ENCODE data around the gene RBMS1. TPM values are rescaled to one million over a fixed set of nuclear protein-coding genes. Genes with fewer than 3 reads are reported as not detected.

Gene RBMS1
- total RNA-seq, 1 donor: 111 TPM

DNA sequence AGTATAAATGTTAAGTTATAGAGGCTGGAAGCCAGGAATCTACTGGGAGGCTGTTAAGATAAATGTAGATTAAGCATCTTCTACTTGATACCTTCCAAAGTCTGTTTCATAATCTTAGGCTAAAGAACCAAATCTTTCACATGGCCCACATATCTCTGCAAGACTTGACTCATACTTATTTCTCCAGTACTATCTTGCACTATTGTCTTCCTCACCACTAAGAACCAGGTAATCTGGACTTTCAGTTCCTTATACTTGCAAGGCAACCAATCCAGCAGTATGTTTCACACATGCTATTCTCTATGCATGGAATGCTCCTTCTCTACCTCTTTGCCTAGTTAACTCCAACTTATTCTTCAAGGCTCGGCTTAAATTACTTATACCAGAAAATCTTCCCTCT, 62.2 kb downstream of the RBMS1 start:
- no peaks in the 10 kb centered on the region for H3K27me3 ChIP-seq (ENCODE audit: insufficient read depth, low read length)
- H3K4me1 ChIP-seq (ENCODE audit: insufficient read depth, low read length): peaks cover 45% of the 10 kb centered on the region
- H3K79me2 ChIP-seq (ENCODE audit: insufficient read depth, low read length): peaks cover 47% of the 10 kb centered on the region
- H3K4me2 ChIP-seq (ENCODE audit: insufficient read depth, low read length): no peak overlapping the region
- no peak overlapping the region for H3K4me3 ChIP-seq (ENCODE audit: insufficient read depth, low read length)
- H3K9me3 ChIP-seq (ENCODE audit: low read depth, low read length): no peaks in the 10 kb centered on the region
- no peak overlapping the region for H2AFZ ChIP-seq (ENCODE audit: low read length)
- DNase-seq (ENCODE audit: insufficient read length, low spot score, missing footprints): no peak
- no peak overlapping the region for H3K27ac ChIP-seq (ENCODE audit: low read depth, low read length)
- TF ChIP-seq, protein P1, sequence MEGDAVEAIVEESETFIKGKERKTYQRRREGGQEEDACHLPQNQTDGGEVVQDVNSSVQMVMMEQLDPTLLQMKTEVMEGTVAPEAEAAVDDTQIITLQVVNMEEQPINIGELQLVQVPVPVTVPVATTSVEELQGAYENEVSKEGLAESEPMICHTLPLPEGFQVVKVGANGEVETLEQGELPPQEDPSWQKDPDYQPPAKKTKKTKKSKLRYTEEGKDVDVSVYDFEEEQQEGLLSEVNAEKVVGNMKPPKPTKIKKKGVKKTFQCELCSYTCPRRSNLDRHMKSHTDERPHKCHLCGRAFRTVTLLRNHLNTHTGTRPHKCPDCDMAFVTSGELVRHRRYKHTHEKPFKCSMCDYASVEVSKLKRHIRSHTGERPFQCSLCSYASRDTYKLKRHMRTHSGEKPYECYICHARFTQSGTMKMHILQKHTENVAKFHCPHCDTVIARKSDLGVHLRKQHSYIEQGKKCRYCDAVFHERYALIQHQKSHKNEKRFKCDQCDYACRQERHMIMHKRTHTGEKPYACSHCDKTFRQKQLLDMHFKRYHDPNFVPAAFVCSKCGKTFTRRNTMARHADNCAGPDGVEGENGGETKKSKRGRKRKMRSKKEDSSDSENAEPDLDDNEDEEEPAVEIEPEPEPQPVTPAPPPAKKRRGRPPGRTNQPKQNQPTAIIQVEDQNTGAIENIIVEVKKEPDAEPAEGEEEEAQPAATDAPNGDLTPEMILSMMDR (IDR thresholded peaks at IDR 0.05; ENCODE audit: extremely low read depth, low read depth, low read length): no peak
- H3K36me3 ChIP-seq (ENCODE audit: insufficient read depth, low read length): peaks cover 11% of the 10 kb centered on the region
- peaks cover 6% of the 10 kb centered on the region for H4K20me1 ChIP-seq (ENCODE audit: insufficient read depth, low read length)

DNA sequence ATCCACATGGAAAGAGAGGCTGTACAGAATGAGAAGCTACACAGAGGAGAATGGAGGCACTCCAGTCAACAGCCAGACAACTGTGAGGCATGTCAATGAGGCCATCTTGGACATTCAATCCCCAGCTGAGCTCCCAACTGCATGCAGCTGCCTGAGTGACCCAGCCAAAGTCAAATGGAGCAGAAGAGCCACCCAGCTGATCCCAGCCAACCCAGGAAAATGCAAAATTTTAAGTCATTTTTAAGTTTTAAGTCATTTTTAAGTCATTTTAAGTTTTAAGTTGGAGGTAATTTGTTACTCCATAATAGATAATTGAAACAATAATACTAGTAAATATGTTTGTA, 63.6 kb downstream of the RBMS1 start:
- Histone ChIP-seq H3K27me3 (ENCODE audit: insufficient read depth, low read length) (no peaks in the 10 kb centered on the region), H3K79me2 (ENCODE audit: insufficient read depth, low read length) (peaks cover 39% of the 10 kb centered on the region), H3K9me3 (ENCODE audit: low read depth, low read length) (no peaks in the 10 kb centered on the region), H2AFZ (ENCODE audit: low read length) (no peak overlapping the region), H3K36me3 (ENCODE audit: insufficient read depth, low read length) (peaks cover 11% of the 10 kb centered on the region), H3K4me2 (ENCODE audit: insufficient read depth, low read length) (no peak overlapping the region), H3K27ac (ENCODE audit: low read depth, low read length) (no peak overlapping the region), H3K4me1 (ENCODE audit: insufficient read depth, low read length) (peaks cover 52% of the 10 kb centered on the region), H3K4me3 (ENCODE audit: insufficient read depth, low read length) (no peak overlapping the region), H4K20me1 (ENCODE audit: insufficient read depth, low read length) (peaks cover 6% of the 10 kb centered on the region)
- no peak for DNase-seq (ENCODE audit: insufficient read length, low spot score, missing footprints)
- TF ChIP-seq, protein P1 (IDR thresholded peaks at IDR 0.05; ENCODE audit: extremely low read depth, low read depth, low read length): no peak

DNA sequence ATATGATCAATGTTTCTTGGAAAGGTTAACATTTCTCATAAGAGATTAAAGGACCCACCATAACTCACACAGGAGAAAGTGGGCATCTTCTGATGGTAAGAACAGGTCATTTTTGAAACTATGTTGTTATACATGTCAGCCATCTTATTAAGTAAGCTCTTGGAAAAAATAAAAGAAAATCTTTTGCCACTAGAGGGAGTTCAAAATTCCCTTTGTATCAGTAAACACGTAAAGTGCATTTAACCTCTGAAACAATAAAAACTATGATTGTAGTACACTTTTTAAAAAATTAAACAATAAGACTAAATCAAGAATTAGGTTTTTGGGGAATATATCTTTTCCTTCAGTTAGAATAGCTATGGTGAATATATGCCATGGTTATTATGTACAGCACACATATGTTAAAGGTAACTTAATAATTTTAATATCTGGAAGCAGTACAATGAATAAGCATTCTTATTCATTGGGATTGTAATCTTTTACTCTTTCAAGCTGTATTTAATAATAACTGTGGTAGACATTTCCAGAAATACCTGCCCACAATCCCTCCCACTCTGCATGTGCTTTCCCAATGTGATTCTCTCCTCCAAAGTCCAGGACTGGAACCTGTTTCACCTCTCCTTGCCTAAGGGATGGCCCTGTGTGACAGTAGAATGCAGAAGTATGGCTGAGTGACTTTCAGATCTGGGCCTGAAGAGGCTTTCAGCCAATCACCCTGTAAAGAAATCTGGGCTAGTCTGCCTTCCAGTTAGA, 64.2 kb downstream of the RBMS1 start:
- peaks cover 37% of the 10 kb centered on the region for H3K79me2 ChIP-seq (ENCODE audit: insufficient read depth, low read length)

DNA sequence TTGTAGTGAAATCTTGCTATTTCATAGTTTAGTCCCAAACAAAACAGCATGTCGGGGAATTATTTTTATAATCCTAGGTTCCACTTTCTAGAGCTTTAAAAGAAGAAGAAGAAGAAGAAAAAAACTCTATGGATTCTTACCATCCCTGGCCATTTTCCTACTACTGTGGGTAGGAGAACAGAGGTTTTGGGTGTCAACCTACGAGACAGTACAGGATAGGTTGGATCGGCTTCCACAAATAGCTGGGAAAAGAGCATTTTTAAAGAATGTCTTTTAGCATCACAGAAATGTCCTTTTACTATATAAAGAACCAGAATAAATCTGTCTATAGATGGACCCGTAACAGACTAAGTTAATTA, 65.2 kb downstream of the RBMS1 start:
- Histone ChIP-seq H2AFZ (ENCODE audit: low read length) (no peak overlapping the region), H3K27ac (ENCODE audit: low read depth, low read length) (peak overlapping the region; percentile 88), H3K4me1 (ENCODE audit: insufficient read depth, low read length) (peaks cover 41% of the 10 kb centered on the region), H4K20me1 (ENCODE audit: insufficient read depth, low read length) (peaks cover 4% of the 10 kb centered on the region), H3K27me3 (ENCODE audit: insufficient read depth, low read length) (no peaks in the 10 kb centered on the region), H3K79me2 (ENCODE audit: insufficient read depth, low read length) (peaks cover 40% of the 10 kb centered on the region), H3K4me2 (ENCODE audit: insufficient read depth, low read length) (peak overlapping the region; percentile 82), H3K9me3 (ENCODE audit: low read depth, low read length) (no peaks in the 10 kb centered on the region), H3K4me3 (ENCODE audit: insufficient read depth, low read length) (peak overlapping the region; percentile 48), H3K36me3 (ENCODE audit: insufficient read depth, low read length) (peaks cover 11% of the 10 kb centered on the region)
- DNase-seq (ENCODE audit: insufficient read length, low spot score, missing footprints): no peak
- TF ChIP-seq, protein P1 (IDR thresholded peaks at IDR 0.05; ENCODE audit: extremely low read depth, low read depth, low read length): no peak

More for the DNA sequence above, 64.2 kb downstream of the RBMS1 start:
- H3K9me3 ChIP-seq (ENCODE audit: low read depth, low read length): no peaks in the 10 kb centered on the region
- peaks cover 51% of the 10 kb centered on the region for H3K4me1 ChIP-seq (ENCODE audit: insufficient read depth, low read length)
- peak overlapping the region; percentile 88 for H3K27ac ChIP-seq (ENCODE audit: low read depth, low read length)
- H3K4me3 ChIP-seq (ENCODE audit: insufficient read depth, low read length): no peak overlapping the region
- peak; percentile 80 for DNase-seq (ENCODE audit: insufficient read length, low spot score, missing footprints)
- H3K4me2 ChIP-seq (ENCODE audit: insufficient read depth, low read length): no peak overlapping the region
- no peak overlapping the region for H2AFZ ChIP-seq (ENCODE audit: low read length)
- H3K27me3 ChIP-seq (ENCODE audit: insufficient read depth, low read length): no peaks in the 10 kb centered on the region
- H4K20me1 ChIP-seq (ENCODE audit: insufficient read depth, low read length): peaks cover 6% of the 10 kb centered on the region
- TF ChIP-seq, protein P1 (IDR thresholded peaks at IDR 0.05; ENCODE audit: extremely low read depth, low read depth, low read length): peak; percentile 57
- peaks cover 11% of the 10 kb centered on the region for H3K36me3 ChIP-seq (ENCODE audit: insufficient read depth, low read length)
